GM21423 (cell line): ENCODE data around the gene C1orf53.
"Not testable (repeated sequence)": the region's sequence is repeated elsewhere in the genome, so short reads cannot be mapped to it uniquely, and the experiment has no call there.

Experiments
- ATAC-seq: cut with Tn5 transposase; IDR thresholded peaks from one replicate; pipeline ENCODE4 v1.9.1; 2021; ENCODE audit warnings: mild to moderate bottlenecking, moderate library complexity; ENCODE audit not compliant: unreplicated experiment

The C1orf53 gene

DNA sequence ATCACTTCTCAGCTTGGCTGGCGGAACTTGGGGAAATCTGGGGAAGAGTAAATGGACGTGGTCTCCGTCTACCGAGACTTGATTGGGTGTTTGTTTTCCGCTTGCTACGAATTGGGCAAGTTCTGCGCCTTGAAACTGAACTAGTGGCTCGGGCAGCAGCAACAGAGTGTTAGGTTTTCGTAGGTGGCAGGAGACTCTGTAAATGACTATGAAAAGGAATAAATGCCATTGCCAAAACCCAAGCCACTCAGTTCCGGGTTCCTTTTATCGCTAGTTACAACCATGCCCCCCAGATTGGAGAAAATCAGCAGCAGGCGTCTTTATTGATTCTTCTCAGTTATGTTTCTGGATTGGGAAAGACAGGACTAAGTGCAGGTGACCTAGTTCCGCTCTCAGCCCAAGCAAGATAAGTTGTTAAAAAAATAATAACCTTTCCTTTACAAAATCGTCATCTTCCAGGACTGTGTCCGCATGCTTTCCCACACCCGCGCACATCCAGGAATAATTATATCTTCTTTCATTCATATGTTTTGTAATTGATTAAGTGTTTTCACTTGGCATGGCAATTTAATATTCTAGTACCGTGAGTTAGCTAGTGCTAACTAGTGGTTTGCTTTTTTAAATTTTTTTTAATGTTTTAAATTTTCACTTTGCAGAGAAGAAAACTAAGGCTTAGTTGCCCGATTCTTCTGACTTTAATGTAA lies 18.1 kb downstream of the C1orf53 start:
- no peak for ATAC-seq

GRCh38 chr1:197921235-197922069 lies 19.0 kb downstream of the C1orf53 start:
- ATAC-seq: no peak

DNA sequence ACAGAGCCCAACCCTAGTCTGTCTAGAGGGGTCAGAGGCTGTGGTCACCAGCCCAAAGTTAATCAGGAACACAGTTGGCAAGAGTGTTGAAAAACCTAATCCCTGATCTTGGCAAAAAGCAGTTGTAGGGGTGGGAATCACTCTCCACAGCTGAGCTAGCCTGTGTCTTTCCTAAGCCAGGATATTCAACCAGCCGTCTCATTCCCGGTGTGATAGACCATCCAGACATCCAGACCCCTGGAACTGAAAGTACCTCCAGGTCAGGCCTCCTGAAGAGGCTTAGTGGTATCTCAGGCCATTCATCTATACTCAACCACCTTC lies 19.6 kb downstream of the C1orf53 start:
- ATAC-seq: no peak

GRCh38 chr1:197923038-197923437 lies 20.6 kb downstream of the C1orf53 start:
- no peak for ATAC-seq

DNA sequence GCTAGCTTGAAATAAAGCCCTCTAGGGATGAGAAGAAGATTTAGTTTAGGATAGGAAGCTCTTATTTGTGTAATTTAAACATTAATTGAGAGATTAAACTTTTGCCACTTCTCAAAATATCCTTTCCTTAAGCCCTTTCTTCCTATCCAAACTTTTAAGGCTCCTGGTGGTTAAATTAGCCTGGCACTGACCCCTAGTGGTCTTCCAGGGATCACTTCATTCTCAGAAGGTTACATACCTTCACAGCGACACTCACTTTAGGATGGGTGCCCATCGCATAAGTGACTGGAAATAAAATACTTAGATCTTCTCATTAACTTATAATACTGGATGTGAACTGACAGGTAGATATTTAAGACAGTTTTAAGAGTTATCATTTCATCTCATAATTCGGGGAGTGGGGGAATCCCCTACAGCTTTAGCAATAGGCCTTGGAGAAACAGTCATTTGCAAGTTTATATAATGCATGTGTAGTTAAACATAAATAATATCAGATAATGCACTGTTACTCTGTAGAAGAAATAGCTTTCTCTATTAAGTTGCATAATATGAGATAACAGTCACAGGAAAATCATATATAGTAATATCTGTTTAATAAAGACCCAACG lies 22.2 kb downstream of the C1orf53 start:
- peak; percentile 75 for ATAC-seq

DNA sequence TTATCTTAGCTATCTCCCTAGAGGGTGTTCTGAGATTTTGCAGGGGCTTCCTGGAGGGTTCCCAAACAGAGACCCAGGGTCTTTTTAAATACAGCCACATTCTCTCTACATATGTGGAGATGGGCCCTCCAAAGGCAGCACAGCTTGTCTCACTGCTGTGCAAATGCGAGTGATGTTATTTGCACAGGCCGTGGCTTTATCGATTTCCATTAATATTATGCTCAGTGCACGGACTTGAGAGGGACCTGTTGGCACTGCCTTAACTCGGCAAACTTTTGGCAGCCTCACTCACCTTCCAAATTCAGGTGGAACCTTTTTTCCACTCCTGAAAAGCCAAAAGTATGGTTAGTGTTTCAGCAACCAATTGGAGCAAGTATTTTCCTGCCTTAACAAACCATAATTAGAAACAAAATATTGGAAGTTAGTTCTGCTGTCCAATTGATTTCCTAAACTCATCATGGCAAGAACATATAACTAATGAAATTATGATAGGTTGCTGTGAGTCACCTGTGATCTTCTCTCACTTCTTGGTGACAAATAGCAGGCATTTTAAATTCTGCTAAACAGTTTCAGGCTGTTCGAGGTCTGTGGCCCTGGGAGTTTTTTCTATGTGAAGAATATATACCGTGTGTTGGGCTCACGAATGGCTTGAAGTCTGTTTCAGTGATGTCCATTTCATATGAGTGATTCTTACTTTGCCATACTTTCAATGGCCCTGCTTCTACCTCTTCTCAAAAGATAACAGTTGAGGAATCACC lies 25.7 kb downstream of the C1orf53 start:
- no peak for ATAC-seq

DNA sequence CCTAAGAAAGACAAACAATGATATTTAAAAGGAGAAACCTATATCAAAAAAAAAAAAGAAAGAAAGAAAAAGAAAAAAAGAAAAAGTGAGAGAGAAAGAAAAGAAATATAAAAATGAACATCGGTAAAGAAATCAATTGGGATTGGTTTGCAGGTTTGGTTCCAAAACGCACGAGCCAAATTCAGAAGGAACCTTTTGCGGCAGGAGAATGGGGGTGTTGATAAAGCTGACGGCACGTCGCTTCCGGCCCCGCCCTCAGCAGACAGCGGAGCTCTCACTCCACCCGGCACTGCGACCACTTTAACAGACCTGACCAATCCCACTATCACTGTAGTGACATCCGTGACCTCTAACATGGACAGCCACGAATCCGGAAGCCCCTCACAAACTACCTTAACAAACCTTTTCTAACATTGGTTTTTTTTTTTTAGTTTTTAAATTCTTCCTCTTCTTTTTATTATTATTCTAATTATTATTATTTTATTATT lies 26.5 kb downstream of the C1orf53 start:
- no peak for ATAC-seq

DNA sequence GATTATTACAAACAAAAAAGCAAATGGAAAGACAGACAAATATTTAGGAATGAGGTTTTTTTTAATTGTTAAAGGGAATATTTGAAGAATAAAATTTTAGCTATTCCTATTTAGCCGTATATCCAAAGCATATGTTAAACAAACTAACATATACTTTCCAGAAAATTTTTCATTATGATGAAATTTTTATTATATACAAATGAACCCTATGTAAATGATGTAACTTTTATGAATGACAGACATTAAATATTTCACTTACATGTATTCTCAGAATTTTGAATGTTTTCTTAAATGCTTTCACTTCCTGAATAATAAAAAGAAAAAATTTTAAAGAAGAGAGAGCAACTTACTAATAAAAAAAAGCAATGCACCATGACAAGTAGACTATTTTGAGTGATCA lies 30.6 kb downstream of the C1orf53 start:
- ATAC-seq: no peak

DNA sequence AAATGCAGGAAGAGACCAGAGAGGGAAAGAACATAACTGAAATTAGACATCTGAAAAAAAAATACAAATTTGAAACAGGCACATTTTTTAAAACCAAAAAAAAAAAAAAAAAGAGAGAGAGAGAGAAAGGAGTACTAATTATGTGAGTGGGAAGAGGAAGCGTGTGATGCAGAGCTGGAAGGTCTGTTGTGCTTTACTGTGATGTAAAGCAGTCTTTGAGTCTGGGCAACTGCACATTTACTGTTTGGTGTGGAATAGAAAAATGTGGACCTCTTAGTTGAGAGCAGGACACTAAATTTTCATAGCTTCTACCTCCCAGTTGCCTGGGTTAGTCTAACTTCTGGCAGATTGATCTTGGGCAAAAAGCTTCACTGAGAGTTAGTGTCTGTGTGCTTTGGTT lies 31.2 kb downstream of the C1orf53 start:
- no peak for ATAC-seq

DNA sequence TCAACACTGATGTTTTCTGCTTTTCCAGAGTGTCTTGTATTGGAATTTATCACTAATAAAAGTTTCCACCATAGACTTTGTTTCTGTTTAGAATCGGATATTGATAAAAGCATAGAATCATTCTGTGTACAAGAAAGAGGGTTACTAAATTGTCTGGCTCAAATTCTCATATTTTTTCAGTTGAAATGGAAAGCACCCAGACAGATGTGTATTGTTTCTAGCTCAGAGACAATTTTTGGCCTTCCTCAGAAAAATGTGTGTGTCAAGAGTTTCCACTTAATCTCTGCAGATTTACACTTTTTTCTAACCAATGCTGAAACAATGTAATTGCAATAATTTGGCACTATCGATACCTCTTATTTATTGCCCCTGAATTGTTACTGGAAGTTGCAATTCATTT lies 35.0 kb downstream of the C1orf53 start:
- no peak for ATAC-seq

DNA sequence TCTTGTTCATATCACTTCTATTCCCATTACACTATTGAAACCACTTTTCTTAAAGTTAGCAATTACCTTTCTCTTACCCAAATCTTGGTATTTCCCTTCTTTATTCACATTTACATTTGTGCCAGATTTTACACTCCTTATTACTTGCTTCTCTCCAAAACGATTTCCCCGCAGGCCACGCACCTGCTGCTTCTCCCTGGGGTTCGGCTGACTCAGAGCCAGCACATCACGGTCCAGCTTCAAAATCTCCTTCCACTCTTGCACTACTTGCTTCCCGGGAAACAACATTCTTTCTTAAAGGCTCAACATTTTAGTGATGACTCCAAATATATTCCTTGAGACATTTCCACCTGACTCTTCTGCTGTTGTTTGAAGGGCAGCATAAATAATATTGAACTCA lies 35.5 kb downstream of the C1orf53 start:
- ATAC-seq: no peak

DNA sequence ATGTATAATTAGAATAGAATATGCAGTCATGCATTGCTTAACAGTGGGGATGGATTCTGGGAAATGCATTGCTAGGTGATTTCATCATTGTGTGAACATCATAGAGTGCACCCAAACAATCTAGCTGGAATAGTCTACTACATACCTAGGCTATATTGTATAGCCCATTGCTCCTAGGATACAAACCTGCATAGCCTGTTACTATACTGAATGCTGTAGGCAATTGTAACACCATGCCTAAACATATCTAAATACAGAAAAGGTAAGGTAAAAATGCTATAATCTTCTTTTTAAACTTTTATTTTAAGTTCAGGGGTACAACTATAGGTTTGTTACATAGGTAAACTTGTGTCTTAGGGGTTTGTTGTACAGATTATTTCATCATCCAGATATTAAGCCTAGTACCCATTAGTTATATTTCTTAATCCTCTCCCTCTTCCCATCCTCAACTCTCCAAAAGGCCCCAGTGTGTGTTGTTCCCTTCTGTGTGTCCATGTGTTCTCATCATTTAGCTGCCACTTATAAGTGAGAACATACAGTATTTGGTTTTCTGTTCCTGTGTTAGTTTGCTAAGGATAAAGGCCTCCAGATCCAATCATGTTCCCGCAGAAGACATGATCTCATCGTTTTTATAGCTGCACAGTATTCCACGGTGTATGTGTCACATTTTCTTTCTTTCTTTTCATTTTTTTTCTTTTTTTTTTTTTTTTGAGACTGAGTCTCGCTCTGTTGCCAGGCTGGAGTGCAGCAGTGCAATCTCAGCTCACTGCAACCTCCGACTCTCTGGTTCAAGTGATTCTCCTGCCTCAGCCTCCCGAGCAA lies 36.9 kb downstream of the C1orf53 start:
- ATAC-seq: not testable (repeated sequence)

DNA sequence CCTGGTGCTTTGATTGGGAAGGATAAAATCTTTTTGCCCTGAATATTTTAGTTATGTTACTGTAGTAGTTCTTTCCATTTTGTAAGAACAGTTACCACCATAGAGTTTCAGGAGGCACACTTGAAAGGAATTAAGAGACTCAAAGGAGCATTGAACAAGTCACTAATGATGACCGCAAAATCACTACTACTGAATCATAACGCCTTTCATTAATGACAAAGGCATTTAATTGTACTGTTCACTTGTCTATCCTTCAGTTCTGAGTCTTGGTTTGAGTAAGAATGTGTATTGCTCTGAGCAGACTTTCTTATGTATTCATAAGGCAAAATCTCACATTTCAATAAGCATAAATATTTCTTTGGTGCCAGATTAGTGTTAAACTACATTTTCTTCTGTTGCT lies 39.6 kb downstream of the C1orf53 start:
- no peak for ATAC-seq

DNA sequence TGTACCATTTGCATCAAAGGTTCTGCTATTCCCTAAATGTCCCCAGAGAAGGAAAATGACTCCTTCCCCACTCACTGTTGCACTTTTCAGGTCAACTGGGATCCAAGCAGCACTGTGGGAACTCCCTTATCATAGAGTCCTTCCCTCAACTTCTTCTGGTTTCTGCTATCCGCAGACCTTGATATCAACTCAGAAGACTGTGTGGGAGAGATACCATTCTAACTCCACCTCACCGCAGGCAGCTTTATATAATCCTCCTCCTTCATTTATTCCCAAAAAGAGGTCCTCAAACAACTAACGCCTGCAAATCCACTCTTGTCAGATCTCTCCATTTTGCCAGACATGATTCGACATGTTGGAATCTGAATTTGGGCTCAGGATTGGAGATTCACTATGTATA lies 42.1 kb downstream of the C1orf53 start:
- ATAC-seq: no peak

DNA sequence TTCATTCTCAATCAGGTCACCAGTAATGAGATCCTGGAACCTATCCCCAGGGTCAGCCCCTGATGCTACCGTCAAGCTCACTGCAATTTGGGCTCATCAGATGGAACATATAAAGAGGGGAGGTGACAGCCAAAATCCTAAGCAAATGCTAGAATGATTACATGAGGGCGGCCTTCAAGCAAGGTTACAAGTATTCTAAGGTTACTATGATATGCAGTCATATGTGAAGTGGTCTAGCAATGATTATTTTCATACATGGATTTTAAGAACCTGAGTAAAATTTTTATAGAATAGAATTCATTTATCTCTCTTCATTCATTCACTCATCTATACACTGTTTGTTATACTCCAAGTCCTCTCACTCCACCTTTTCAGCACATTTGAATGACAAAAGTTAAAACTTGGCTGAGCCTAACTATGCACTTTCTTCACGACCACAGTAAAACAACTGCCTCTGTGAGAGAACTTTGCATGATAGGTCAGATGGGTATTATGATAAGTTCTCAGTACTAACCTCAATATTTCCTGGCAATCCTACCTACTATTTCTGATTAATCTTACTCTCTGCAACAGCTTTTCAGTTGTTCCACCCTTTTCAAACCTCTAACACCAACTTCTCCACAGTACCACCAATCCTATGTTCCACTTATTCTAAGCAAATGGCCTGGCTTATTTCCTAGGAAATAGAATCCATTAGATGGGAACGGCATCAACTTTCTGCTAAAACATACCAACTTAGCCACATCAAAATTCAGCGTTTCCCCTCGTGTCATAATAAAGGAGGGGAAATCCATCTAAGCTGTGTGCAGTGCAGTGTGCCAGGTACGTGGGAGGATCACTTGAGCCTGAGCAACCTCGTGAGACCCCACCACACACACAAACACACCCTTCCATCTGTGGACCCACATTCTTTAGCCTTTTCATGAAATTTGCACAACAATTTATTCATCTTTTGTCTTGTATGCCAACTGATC lies 46.8 kb downstream of the C1orf53 start:
- ATAC-seq: no peak

- ATAC-seq: no peak
Observed at GRCh38 chr1:197951089-197951488, 48.7 kb downstream of the C1orf53 start.

GRCh38 chr1:197951617-197952175 lies 49.3 kb downstream of the C1orf53 start:
- ATAC-seq: no peak

DNA sequence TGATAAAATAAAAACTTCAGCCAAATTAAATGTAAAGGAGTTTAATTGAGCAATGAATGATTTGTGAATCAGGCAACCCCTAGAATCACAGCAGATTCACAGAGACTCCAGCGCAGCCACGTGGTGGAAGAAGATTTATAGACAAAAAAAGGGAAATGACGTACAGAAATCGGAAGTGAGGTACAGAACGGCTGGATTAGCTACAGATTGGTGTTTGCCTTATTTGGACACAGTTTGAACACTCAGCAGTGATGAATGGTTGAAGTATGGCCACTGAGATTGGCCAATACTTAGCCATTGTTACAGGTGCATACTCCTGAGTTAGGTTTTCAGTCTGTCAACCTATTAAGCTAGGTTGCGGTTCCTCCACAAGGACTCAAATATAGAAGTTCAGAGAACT lies 51.0 kb downstream of the C1orf53 start:
- not testable (repeated sequence) for ATAC-seq
